GM18502 (cell line): Measurements from ENCODE around the gene PRKCA.
"Not testable (repeated sequence)": the region's sequence is repeated elsewhere in the genome, so short reads cannot be mapped to it uniquely, and the experiment has no call there.

Experiments used
- ATAC-seq: cut with Tn5 transposase; IDR thresholded peaks from one replicate; pipeline ENCODE4 v1.9.1; 2021; ENCODE audit warnings: mild to moderate bottlenecking; ENCODE audit not compliant: unreplicated experiment, poor library complexity

The PRKCA gene

GRCh38 chr17:66451188-66452149 lies 149.1 kb downstream of the PRKCA start:
- ATAC-seq = no peak

GRCh38 chr17:66455060-66455459 lies 152.6 kb downstream of the PRKCA start:
- no peak for ATAC-seq

- ATAC-seq = not testable (repeated sequence)
Observed at GRCh38 chr17:66457499-66457898, 155.1 kb downstream of the PRKCA start.

- ATAC-seq = no peak
Observed at GRCh38 chr17:66458782-66459181, 156.4 kb downstream of the PRKCA start.

GRCh38 chr17:66459811-66460270 lies 157.4 kb downstream of the PRKCA start:
- no peak for ATAC-seq

GRCh38 chr17:66460558-66460957 lies 158.1 kb downstream of the PRKCA start:
- ATAC-seq = no peak

- no peak for ATAC-seq
Observed at GRCh38 chr17:66461343-66461995, 159.1 kb downstream of the PRKCA start.

GRCh38 chr17:66462010-66462409 lies 159.6 kb downstream of the PRKCA start:
- ATAC-seq = no peak

- ATAC-seq = no peak
Observed at GRCh38 chr17:66464921-66465320, 162.5 kb downstream of the PRKCA start.

- no peak for ATAC-seq
Observed at GRCh38 chr17:66465701-66466100, 163.3 kb downstream of the PRKCA start.

- no peak for ATAC-seq
Observed at GRCh38 chr17:66466106-66466820, 163.8 kb downstream of the PRKCA start.

- ATAC-seq = peak; percentile 66
Observed at GRCh38 chr17:66466840-66467367, 164.5 kb downstream of the PRKCA start.

GRCh38 chr17:66467766-66468165 lies 165.4 kb downstream of the PRKCA start:
- no peak for ATAC-seq

GRCh38 chr17:66468241-66469087 lies 166.1 kb downstream of the PRKCA start:
- ATAC-seq = no peak

GRCh38 chr17:66469088-66469442 lies 166.7 kb downstream of the PRKCA start:
- no peak for ATAC-seq

- ATAC-seq = no peak
Observed at GRCh38 chr17:66469461-66469860, 167.0 kb downstream of the PRKCA start.

GRCh38 chr17:66469890-66470289 lies 167.5 kb downstream of the PRKCA start:
- ATAC-seq = no peak

GRCh38 chr17:66472123-66472522 lies 169.7 kb downstream of the PRKCA start:
- no peak for ATAC-seq

GRCh38 chr17:66474258-66474657 lies 171.8 kb downstream of the PRKCA start:
- no peak for ATAC-seq
